Activated B cell treated with CpG ODN at 0.5 μM for 24 hours (primary cell): ENCODE data around the gene MGST3. TPM values are rescaled to one million over a fixed set of nuclear protein-coding genes. Genes with fewer than 3 reads are reported as not detected.
"Not testable (repeated sequence)": the region's sequence is repeated elsewhere in the genome, so short reads cannot be mapped to it uniquely, and the experiment has no call there.

Source experiments
- ATAC-seq: fragments of 200-7000 bp; cut with Tn5 transposase; one replicate; pipeline ENCODE4 v1.10.0; 2021; ENCODE audit warnings: low read depth, mild to moderate bottlenecking, moderate library complexity
- CTCF ChIA-PET: fragments of 350-600 bp; sonication (Branson Sonifier 250); formaldehyde crosslinking; loops from one replicate; lab custom pipeline; 2021; ENCODE audit warnings: antibody characterized with exemption; lab: Charles Lee
- POLR2A ChIA-PET: fragments of 350-600 bp; sonication (Branson Sonifier 250); formaldehyde crosslinking; loops from one replicate; lab custom pipeline; 2021; ENCODE audit warnings: antibody characterized with exemption; lab: Charles Lee
- DNase-seq: peaks from one replicate; pipeline ENCODE4 v3.0.0; 2022
- H3K27ac Mint-ChIP-seq: one replicate; pipeline ENCODE4 v1.8.0; 2020; ENCODE audit warnings: mixed read lengths
- H3K27me3 Mint-ChIP-seq: one replicate; pipeline ENCODE4 v1.8.0; 2021; ENCODE audit warnings: mixed read lengths
- H3K36me3 Mint-ChIP-seq: one replicate; pipeline ENCODE4 v1.8.0; 2021; ENCODE audit warnings: low read depth, mixed read lengths
- H3K4me1 Mint-ChIP-seq: one replicate; pipeline ENCODE4 v1.8.0; 2021; ENCODE audit warnings: mixed read lengths
- H3K4me3 Mint-ChIP-seq: one replicate; pipeline ENCODE4 v1.8.0; 2020; ENCODE audit warnings: mild to moderate bottlenecking, mixed read lengths
- H3K9me3 Mint-ChIP-seq: one replicate; pipeline ENCODE4 v1.8.0; 2020; ENCODE audit warnings: mixed read lengths
- intact Hi-C: fragments of 100-400 bp; cut with micrococcal nuclease; formaldehyde crosslinking; loops from one replicate; pipeline ENCODE4 v1.15.1; 2024
- total RNA-seq: library from RNA; stranded (reverse); gene quantifications from 2 replicates; pipeline ENCODE4 v1.2.3, GENCODE V29; 2022
- TF ChIP-seq, protein P1 (sequence below): fragments of 200-600 bp; IDR thresholded peaks from one replicate; pipeline ENCODE4 v1.8.0; 2022; ENCODE audit warnings: antibody characterized with exemption, mild to moderate bottlenecking

MGST3 gene
- total RNA-seq, 1 donor from 2014 or later: 31.3 TPM

GRCh38 chr1:165603810-165604209 is 27.2 kb upstream of the MGST3 start:
- CTCF ChIA-PET: interaction anchor here (1.1 kb wide), 1 partner anchor 308 kb away, joined by 3 read pairs; no protein-coding TSS in a partner anchor
- POLR2A ChIA-PET: no interaction called here
- intact Hi-C loops: no loop called here
- TF ChIP-seq, protein P1, sequence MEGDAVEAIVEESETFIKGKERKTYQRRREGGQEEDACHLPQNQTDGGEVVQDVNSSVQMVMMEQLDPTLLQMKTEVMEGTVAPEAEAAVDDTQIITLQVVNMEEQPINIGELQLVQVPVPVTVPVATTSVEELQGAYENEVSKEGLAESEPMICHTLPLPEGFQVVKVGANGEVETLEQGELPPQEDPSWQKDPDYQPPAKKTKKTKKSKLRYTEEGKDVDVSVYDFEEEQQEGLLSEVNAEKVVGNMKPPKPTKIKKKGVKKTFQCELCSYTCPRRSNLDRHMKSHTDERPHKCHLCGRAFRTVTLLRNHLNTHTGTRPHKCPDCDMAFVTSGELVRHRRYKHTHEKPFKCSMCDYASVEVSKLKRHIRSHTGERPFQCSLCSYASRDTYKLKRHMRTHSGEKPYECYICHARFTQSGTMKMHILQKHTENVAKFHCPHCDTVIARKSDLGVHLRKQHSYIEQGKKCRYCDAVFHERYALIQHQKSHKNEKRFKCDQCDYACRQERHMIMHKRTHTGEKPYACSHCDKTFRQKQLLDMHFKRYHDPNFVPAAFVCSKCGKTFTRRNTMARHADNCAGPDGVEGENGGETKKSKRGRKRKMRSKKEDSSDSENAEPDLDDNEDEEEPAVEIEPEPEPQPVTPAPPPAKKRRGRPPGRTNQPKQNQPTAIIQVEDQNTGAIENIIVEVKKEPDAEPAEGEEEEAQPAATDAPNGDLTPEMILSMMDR: no peak
- DNase-seq: no peak
- H3K36me3 Mint-ChIP-seq: no peaks in the 10 kb centered on the region
- no peak for ATAC-seq
- H3K4me3 Mint-ChIP-seq: no peak overlapping the region
- no peaks in the 10 kb centered on the region for H3K9me3 Mint-ChIP-seq
- no peak overlapping the region for H3K27ac Mint-ChIP-seq
- peaks cover 4% of the 10 kb centered on the region for H3K27me3 Mint-ChIP-seq
- H3K4me1 Mint-ChIP-seq: peaks cover 11% of the 10 kb centered on the region

DNA sequence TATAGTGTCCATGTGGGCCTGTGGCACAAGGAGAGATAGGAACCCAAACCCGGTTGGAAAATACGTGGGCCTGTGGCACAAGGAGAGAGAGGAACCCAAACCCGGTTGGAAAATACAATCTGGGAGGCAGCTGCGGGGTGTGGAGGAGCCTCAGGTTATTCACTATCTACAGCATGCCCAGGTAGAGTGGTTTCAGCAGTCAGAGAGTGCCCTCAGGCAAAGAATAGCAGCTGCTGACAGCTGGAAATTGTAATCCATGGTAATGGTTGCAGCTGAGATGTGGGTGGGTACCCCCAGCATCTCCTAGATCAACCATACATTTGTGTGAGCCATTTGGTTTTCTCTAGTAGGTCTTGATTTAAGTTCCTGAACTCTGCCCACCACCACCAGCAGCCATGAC is 25.8 kb upstream of the MGST3 start:
- Mint-ChIP-seq H3K27me3 (peaks cover 8% of the 10 kb centered on the region), H3K36me3 (no peaks in the 10 kb centered on the region), H3K9me3 (no peaks in the 10 kb centered on the region), H3K4me3 (no peak overlapping the region), H3K27ac (no peak overlapping the region), H3K4me1 (peaks cover 11% of the 10 kb centered on the region)
- POLR2A ChIA-PET: no interaction called here
- intact Hi-C loops: no loop called here
- CTCF ChIA-PET: no interaction called here
- DNase-seq (no peak), ATAC-seq (no peak)
- TF ChIP-seq, protein P1: no peak

GRCh38 chr1:165606676-165607075 is 24.4 kb upstream of the MGST3 start:
- H3K4me3 Mint-ChIP-seq, H3K9me3 Mint-ChIP-seq, H3K4me1 Mint-ChIP-seq, POLR2A ChIA-PET, DNase-seq, CTCF ChIA-PET, H3K36me3 Mint-ChIP-seq, H3K27ac Mint-ChIP-seq, ATAC-seq, intact Hi-C loops: not testable (repeated sequence)
- peaks cover 12% of the 10 kb centered on the region for H3K27me3 Mint-ChIP-seq

GRCh38 chr1:165610866-165611265 is 20.2 kb upstream of the MGST3 start:
- intact Hi-C loops: no loop called here
- no peak for DNase-seq
- Mint-ChIP-seq H3K36me3 (no peaks in the 10 kb centered on the region), H3K27ac (no peak overlapping the region), H3K9me3 (peaks cover 7% of the 10 kb centered on the region), H3K4me3 (no peak overlapping the region), H3K27me3 (peaks cover 29% of the 10 kb centered on the region), H3K4me1 (peaks cover 7% of the 10 kb centered on the region)
- ChIA-PET POLR2A (no interaction called here), CTCF (no interaction called here)
- TF ChIP-seq, protein P1: no peak
- ATAC-seq: no peak

- peak overlapping the region; percentile 11 for H3K27ac Mint-ChIP-seq
- CTCF ChIA-PET: no interaction called here
- no peak overlapping the region for H3K4me3 Mint-ChIP-seq
- peaks cover 3% of the 10 kb centered on the region for H3K4me1 Mint-ChIP-seq
- DNase-seq (no peak), ATAC-seq (peak; percentile 34)
- TF ChIP-seq, protein P1: no peak
- intact Hi-C loops: no loop called here
- H3K27me3 Mint-ChIP-seq: peaks cover 29% of the 10 kb centered on the region
- no peaks in the 10 kb centered on the region for H3K36me3 Mint-ChIP-seq
- POLR2A ChIA-PET: no interaction called here
- peaks cover 7% of the 10 kb centered on the region for H3K9me3 Mint-ChIP-seq
These were observed 19.0 kb upstream of the MGST3 start for GRCh38 chr1:165612062-165612461.
